Mammary epithelial cell (primary cell): Measurements from ENCODE around the gene PPP1R15A.

Experiments used
- EZH2 ChIP-seq: IDR thresholded peaks from 2 replicates; pipeline ENCODE4 v1.6.1; 2012; ENCODE audit warnings: low read length, inconsistent platforms, borderline replicate concordance
- TF ChIP-seq, protein P1 (sequence below), 2 donors: IDR thresholded peaks in 1 of 2; conservative IDR thresholded peaks in 1 of 2; 2 replicates each; pipeline ENCODE4 v1.5.1; 2011 to 2012; ENCODE audit warnings: inconsistent platforms in 2 of 2, low read length in 2 of 2, mild to moderate bottlenecking in 2 of 2, control low read depth in 1 of 2, low read depth in 1 of 2; ENCODE audit not compliant: insufficient read depth in 1 of 2; ENCODE audit errors: extremely low read depth in 1 of 2

DNA sequence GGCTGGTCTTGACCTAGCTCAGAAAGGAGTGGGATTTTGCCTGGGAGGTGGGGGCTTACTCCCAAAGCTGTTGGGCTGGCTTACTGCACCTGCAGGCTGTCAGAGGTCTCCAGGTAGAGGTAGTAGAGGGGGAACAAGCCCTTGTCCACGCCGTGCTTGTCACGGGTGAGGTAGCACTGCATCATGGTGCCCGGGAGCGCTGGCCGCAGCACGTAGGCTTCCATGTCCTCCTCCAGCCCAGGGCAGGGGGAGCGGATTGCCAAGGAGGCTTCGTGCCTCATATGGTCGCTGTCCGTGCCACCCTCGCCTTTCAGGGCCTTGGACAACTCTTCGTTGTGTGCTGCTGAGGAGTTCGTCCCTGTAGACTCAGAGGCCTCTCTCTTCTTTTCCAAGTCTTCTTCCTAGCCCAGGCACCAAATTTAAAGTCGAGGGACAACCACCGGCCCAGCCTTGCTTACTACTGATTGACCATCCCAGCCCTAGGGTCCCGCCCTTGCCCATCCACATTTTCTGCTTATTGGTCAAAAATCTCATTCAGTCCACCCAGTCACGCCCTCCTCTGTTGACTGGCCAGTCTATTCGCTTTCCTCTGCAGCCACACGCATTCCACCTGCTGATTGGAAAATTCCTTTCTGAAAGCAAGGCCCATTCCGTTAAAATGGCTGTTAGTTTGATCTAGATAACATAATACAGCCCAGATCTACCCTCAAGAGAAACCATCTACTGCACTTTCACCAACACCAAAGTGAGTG lies 15.8 kb downstream of the PPP1R15A start:
- TF ChIP-seq, protein P1, sequence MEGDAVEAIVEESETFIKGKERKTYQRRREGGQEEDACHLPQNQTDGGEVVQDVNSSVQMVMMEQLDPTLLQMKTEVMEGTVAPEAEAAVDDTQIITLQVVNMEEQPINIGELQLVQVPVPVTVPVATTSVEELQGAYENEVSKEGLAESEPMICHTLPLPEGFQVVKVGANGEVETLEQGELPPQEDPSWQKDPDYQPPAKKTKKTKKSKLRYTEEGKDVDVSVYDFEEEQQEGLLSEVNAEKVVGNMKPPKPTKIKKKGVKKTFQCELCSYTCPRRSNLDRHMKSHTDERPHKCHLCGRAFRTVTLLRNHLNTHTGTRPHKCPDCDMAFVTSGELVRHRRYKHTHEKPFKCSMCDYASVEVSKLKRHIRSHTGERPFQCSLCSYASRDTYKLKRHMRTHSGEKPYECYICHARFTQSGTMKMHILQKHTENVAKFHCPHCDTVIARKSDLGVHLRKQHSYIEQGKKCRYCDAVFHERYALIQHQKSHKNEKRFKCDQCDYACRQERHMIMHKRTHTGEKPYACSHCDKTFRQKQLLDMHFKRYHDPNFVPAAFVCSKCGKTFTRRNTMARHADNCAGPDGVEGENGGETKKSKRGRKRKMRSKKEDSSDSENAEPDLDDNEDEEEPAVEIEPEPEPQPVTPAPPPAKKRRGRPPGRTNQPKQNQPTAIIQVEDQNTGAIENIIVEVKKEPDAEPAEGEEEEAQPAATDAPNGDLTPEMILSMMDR (conservative IDR thresholded peaks at IDR 0.05 in 1 of 2, IDR thresholded peaks at IDR 0.05 in 1 of 2; ENCODE audit: extremely low read depth in 1 of 2, insufficient read depth in 1 of 2, low read depth in 1 of 2, low read length in 2 of 2): no peak
- TF ChIP-seq EZH2: no peak
